ENCODE data around the gene RALGDS. TPM values are rescaled to one million over a fixed set of nuclear protein-coding genes. Genes with fewer than 3 reads are reported as not detected.
A peak's percentile ranks its signal among the peaks of the same experiment; 100 is the strongest.
"Not testable (repeated sequence)": the region's sequence is repeated elsewhere in the genome, so short reads cannot be mapped to it uniquely, and the experiment has no call there.

RALGDS gene
- total and polyA plus RNA-seq, 2 donors (not counting 3 experiments of a cell fraction or from before 2014, with no cell fraction given), result 41.4 to 60.0 TPM

DNA sequence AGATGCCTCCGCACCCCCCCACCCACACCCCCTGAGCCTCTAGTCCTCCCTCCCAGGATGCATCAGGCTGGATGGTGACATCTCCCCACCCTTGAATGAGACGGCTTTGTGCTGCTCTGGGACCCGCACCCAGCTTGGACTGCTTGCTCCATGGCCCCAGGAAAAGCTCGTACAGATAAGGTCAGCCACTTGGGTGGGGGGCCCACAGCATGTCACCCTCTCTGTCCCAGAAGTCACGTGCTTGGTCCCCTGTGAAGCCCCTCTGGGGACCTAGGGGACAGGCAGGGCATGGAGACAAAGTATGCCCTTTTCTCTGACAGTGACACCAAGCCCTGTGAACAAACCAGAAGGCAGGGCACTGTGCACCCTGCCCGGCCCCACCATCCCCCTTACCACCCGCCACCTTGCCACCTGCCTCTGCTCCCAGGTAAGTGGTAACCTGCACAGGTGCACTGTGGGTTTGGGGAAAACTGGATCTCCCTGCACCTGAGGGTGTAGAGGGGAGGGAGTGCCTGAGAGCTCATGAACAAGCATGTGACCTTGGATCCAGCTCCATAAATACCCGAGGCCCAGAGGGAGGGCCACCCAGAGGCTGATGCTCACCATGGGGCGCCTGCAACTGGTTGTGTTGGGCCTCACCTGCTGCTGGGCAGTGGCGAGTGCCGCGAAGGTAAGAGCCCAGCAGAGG, 38.9 kb downstream of the RALGDS start:
- POLR2A ChIA-PET; dilution Hi-C loops (cut with MboI; ENCODE audit: extremely low pct_ligation_motif_present, low sequenced_read_pairs); H3K9me3 ChIP-seq (replicated peaks; ENCODE audit: control insufficient read depth, insufficient read depth, low read length); H2AFZ ChIP-seq (ENCODE audit: low read depth, low read length); H3K27ac ChIP-seq (ENCODE audit: insufficient read depth, low read depth, low read length); H3K4me1 ChIP-seq (ENCODE audit: control insufficient read depth, extremely low read depth, insufficient read depth, low read length); H3K9me1 ChIP-seq (replicated peaks; ENCODE audit: control insufficient read depth, extremely low read depth, insufficient read depth, low read length); H3K9ac ChIP-seq (replicated peaks; ENCODE audit: extremely low read depth, insufficient read depth, low read length); H3K36me3 ChIP-seq (ENCODE audit: control insufficient read depth in 2 of 2, extremely low read depth in 1 of 2, insufficient read depth in 2 of 2, low read length in 2 of 2); DNase-seq (ENCODE audit: low read depth, low spot score); H3K79me2 ChIP-seq (ENCODE audit: control insufficient read depth, insufficient read depth, low read length); CTCF ChIA-PET; BruUV-seq (replicated peaks); H4K20me1 ChIP-seq (replicated peaks; ENCODE audit: control insufficient read depth, extremely low read depth, insufficient read depth, low read length); H3K4me2 ChIP-seq (ENCODE audit: insufficient read depth, low read length); H3K4me3 ChIP-seq (replicated peaks in 1 of 3; ENCODE audit: insufficient read depth in 1 of 3, low read depth in 1 of 3, low read length in 3 of 3); FAIRE-seq; intact Hi-C loops (cut with micrococcal nuclease): not testable (repeated sequence)
- H3K27me3 ChIP-seq (ENCODE audit: control insufficient read depth in 2 of 2, insufficient read depth in 2 of 2, low read length in 2 of 2), result peaks cover 8 to 11% of the 10 kb centered on the region in 2 experiments

DNA sequence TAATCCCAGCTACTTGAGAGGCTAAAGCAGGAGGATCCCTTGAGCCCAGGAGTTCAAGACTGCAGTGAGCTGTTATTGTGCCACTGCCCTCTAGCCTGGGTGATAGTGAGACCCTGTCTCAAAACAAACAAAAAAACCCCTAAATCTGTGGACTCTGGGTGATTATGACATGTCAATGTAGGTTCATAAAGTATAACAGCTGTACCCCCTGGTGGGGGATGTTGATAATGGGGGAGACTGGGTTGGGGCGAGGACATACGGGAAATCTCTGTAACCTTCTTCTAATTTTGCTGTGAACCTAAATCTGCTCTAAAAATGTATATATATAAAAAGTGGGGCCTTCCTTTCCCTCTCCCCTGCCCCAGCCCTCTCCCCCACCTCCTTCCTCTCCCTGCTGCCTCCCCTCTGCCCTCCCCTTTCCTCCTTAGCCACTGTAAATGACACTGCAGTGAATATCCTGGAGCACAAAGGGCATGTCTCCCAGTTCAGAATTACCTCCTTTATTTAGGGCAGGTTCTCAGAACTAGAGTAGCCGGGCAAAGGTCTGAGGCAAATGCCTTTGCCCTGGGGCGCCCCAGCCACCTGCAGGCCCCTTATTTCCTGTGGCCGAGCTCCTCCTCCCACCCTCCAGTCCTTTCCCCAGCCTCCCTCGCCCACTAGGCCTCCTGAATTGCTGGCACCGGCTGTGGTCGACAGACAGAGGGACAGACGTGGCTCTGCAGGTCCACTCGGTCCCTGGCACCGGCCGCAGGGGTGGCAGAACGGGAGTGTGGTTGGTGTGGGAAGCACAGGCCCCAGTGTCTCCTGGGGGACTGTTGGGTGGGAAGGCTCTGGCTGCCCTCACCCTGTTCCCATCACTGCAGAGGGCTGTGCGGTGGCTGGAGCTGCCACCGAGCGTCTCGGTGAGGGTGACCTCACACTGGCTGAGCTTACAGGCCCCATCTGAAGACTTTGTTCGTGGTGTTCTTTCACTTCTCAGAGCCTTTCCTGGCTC, 40.0 kb downstream of the RALGDS start:
- peak; percentile 31 for FAIRE-seq
- intact Hi-C loops (cut with micrococcal nuclease); H4K20me1 ChIP-seq (replicated peaks; ENCODE audit: control insufficient read depth, extremely low read depth, insufficient read depth, low read length); H3K9me1 ChIP-seq (replicated peaks; ENCODE audit: control insufficient read depth, extremely low read depth, insufficient read depth, low read length); dilution Hi-C loops (cut with MboI; ENCODE audit: extremely low pct_ligation_motif_present, low sequenced_read_pairs); H3K79me2 ChIP-seq (ENCODE audit: control insufficient read depth, insufficient read depth, low read length); H3K36me3 ChIP-seq (ENCODE audit: control insufficient read depth in 2 of 2, extremely low read depth in 1 of 2, insufficient read depth in 2 of 2, low read length in 2 of 2); H3K4me1 ChIP-seq (ENCODE audit: control insufficient read depth, extremely low read depth, insufficient read depth, low read length); H3K9me3 ChIP-seq (replicated peaks; ENCODE audit: control insufficient read depth, insufficient read depth, low read length); DNase-seq (ENCODE audit: low read depth, low spot score); H3K4me2 ChIP-seq (ENCODE audit: insufficient read depth, low read length); H2AFZ ChIP-seq (ENCODE audit: low read depth, low read length); BruUV-seq (replicated peaks); POLR2A ChIA-PET; H3K9ac ChIP-seq (replicated peaks; ENCODE audit: extremely low read depth, insufficient read depth, low read length); H3K4me3 ChIP-seq (replicated peaks in 1 of 3; ENCODE audit: insufficient read depth in 1 of 3, low read depth in 1 of 3, low read length in 3 of 3); CTCF ChIA-PET; H3K27ac ChIP-seq (ENCODE audit: insufficient read depth, low read depth, low read length): not testable (repeated sequence)
- peaks cover 8 to 11% of the 10 kb centered on the region in 2 experiments for H3K27me3 ChIP-seq (ENCODE audit: control insufficient read depth in 2 of 2, insufficient read depth in 2 of 2, low read length in 2 of 2)

All from endothelial cell of umbilical vein (primary cell).